HG03565 (cell line): ENCODE results near the gene RPLP2.

ENCODE experiments used
- ATAC-seq: cut with Tn5 transposase; IDR thresholded peaks from one replicate; pipeline ENCODE4 v1.9.1; 2021; ENCODE audit warnings: mild to moderate bottlenecking, moderate library complexity; ENCODE audit not compliant: unreplicated experiment

The RPLP2 gene

GRCh38 chr11:846496-847098 lies 36.8 kb downstream of the RPLP2 start:
- ATAC-seq = no peak

DNA sequence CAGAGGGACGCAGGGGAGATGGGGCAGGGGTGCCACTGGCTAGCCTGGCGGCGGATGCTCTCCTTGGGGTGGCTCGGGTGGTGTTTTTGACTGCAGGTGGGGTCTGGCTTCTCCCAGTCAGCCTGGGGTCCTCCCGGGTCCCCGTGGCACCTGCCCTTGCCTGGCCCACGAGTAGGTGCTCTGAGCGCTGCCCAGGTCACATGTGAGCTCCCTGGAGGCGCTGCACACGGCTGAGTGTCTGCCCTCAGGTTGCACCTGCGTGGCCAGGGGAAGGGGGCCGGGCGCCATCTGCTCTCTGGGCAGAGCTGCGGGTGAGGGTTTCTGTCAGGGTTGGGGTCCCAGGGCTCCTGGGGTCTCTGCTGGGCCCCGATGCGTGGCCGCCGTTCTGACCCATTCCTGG lies 38.1 kb downstream of the RPLP2 start:
- ATAC-seq = no peak

DNA sequence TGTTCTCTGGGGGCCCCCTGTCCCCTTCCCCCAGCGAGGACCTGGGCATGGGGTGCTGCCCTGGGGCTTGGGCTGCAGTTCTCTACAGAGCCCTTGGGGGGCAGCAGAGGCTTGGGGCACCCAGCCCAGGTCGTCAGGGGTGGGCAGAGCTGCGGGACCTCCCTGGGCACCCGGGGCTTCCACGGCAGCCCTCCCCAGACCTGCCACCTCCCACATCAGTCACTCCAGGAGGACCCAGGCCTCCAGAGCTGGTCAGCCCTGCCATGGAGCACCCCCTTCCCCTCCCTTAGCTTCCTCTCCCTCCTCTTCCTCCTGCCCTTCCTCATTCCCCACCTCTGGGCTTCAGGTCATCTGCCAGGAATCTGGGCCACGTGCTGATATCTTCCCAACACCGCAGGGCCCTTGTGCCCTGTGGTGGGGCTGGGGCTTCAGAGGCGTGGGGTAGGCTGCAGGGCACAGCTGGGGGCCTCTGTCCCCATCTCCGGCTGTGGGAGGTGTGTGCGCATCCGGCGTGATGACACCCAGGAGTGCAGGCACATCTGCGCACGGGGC lies 38.7 kb downstream of the RPLP2 start:
- ATAC-seq = no peak

- ATAC-seq = no peak
These were observed 39.5 kb downstream of the RPLP2 start for GRCh38 chr11:849104-849824.

DNA sequence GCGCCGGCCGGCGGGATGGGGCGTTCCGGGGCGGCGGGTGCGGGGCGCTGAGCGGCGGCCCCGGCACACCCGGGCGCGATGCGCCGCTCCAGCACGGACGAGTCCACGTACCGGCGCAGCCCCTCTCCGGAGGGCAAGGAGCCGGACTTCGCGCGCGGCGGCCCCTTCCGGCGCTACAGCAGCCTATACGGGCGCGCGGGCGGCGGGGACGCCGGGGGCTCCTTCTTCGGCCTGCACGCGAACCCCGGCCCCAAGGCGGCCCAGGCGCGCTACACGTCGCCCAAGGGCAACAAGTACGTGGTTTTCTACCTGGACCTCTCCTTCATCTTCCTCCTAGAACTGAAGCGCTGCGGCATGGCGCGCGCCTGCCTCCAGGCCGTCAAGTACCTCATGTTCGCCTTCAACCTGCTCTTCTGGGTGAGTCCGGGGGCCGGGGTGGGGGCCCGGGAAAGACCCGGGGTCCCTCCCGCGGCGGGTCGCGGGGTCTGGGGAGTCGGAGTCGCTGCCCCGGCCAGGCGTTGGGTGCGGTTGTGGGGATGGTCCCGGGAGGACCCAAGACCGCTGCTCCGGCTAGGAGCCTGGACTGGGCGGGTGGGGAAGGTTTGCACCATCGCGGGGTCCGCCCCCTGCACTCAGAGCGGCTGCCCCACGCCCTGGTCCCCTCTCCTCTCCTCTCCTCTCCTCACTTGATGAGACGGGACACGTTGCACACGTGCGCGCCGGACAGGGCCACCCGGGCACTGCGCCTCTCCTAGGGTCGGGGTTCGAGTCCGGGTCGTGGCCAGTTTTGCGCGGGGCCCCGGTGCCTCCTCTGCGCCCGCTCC lies 40.4 kb downstream of the RPLP2 start:
- ATAC-seq = no peak

DNA sequence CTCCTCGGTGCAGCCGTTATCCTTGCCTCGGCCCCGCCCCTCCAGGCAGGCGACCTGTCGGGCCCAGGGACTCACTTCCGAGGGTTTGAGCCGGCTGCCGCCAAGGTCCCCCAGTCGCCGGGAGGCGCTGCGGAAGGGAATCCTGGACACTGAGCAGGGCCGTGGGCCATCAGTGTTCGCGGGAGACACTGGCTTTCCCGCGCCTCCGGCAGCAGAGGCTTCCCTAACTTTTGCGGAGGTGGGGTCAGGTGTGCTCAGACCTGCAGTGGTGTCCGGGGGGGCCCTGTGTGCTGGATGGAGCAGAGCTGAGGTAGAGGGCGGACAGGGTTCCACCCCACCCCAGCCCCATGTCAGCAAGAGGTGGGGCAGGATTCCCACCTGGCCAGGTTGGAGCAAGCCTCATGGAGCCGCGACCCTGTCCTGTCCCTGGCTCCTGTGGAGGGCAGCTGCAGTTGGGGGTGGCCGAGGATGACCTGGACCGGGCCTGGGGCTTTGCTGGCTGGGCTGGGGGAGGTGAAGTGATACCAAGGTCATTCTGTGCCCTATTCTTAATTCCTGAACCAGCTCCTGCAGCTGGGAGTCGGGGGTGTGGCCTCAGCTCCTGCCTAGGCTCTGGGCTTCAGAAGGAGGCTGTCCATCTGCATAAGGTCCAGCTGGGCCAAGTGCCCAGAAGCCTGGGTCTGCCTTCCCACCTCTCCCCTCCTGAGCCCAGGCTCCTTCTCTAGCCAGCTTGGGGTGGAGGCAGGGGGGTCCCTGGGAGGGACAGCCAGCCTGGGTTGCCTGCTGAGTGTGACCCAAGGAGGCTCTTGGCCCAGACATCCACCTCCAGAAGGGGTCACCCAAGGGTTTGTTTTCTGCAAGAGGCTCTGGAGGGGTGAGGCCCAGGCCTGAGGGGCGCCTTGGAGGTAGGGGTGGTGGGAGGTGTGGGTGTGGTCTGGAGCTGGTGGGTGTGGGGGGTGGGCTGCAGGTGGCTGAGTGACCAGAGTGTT lies 41.3 kb downstream of the RPLP2 start:
- no peak for ATAC-seq

- no peak for ATAC-seq
These were observed 43.0 kb downstream of the RPLP2 start for GRCh38 chr11:852762-853161.

DNA sequence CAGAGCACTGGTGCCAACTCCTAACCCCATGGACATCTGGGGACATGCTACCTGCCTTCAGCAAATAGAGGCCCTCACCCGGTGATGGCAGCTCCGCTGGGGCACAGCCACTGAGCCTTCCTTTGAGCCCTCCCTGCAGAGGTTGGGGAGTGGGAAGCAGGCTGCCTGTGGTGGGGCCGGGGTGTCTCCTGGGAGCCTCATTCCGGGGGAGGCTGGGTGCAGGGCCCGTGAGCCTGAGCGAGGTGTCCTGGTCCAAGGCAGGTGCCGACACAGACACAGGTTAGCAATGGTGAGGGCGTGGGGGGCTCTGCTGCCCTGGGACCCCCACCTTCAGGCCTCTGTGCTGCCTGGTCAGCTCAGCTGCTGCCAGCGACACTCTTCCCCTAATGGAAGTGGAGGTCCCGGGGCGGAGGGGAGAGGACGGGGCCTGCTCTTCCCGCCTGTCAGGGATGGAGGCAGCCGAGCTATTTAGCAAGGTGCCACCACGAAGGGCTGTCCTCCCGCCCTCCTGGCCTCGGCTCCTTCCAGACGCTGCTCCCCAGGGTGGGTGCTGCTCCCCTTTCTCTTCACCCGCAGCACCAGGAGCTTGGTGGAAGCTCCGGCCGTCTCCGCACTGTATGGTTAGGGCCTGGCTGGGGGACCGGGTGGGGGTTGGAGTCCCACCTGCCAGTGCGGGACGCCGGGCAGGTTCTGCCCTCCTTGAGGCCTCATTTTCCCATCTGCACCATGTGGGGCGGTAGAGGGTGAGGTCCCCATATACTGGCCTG lies 44.1 kb downstream of the RPLP2 start:
- no peak for ATAC-seq

- no peak for ATAC-seq
These were observed 45.0 kb downstream of the RPLP2 start for GRCh38 chr11:854601-855329.

- no peak for ATAC-seq
These were observed 45.5 kb downstream of the RPLP2 start for GRCh38 chr11:855330-855674.

DNA sequence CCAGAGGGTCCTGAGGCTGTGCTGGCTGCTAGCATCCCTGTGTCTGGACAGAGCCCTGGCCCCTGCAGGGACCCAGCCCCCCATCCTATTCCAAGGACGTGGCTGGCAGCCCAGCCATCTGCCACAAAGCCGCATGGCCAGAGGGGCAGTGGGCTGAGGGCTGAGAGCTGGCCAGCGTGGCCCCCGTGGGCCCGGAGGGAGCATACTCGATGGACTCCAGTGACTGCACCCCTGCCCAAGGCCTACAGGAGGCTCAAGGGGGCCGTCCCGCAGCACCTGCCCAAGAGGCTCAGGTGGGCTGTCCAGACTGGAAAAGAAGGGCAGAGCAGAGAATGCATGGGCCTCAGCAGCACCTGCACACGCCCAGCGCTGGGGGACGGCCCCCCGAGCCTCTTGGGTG lies 46.0 kb downstream of the RPLP2 start:
- ATAC-seq = no peak

- no peak for ATAC-seq
These were observed 46.6 kb downstream of the RPLP2 start for GRCh38 chr11:856397-856796.

DNA sequence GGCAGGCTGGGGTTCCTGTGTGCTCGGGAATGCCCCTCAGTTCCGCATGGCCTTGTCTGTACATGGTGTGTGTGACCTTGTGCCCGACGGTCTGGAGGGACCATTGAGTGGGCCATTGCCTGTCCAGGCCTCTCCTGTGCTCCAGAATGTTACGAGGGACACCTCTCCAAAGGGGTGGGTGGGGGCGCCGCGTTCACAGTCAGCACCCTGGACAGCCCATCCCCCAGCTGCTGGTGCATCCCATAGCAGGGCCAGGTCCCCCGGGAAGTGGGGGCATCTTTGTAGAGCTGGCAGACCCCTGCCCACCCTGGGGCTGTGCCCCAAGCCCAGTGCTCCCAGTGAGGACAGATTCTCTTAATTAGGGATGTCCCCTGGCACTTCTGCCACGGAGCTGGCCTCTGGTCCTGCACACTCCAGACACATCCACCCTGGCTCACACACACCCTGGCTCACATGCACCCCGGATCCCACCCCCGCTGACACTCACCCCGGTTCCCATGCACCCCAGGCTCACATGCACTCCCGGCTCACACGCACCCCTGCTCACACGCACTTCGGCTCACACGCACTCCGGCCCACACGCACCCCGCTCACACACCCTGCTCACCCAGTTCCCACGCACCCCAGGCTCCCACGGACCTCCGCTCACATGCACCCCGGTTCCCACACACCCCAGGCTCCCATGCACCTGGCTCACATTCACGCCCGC lies 48.4 kb downstream of the RPLP2 start:
- ATAC-seq = no peak

DNA sequence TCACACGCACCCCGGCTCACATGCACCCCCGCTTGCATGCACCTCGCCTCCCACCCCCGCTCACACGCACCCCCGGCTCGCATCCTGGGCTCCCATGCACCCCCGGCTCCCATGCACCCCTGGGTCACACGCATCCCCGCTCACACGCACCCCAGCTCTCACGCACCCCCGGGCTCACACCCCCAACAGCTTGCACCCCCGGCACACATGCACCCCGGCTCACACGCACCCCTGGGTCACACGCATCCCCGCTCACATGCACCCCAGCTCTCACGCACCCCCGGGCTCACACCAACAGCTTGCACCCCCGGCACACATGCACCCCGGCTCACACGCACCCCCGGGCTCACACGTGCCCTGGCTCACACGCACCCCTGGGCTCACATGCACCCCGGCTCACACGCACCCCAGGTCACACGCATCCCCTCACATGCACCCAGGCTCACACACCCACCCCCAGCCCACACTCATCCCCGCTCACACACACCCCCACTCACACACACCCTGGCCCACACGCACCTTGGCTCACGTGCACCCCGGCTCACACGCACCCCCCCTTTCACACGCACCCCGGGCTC lies 49.1 kb downstream of the RPLP2 start:
- ATAC-seq = no peak

DNA sequence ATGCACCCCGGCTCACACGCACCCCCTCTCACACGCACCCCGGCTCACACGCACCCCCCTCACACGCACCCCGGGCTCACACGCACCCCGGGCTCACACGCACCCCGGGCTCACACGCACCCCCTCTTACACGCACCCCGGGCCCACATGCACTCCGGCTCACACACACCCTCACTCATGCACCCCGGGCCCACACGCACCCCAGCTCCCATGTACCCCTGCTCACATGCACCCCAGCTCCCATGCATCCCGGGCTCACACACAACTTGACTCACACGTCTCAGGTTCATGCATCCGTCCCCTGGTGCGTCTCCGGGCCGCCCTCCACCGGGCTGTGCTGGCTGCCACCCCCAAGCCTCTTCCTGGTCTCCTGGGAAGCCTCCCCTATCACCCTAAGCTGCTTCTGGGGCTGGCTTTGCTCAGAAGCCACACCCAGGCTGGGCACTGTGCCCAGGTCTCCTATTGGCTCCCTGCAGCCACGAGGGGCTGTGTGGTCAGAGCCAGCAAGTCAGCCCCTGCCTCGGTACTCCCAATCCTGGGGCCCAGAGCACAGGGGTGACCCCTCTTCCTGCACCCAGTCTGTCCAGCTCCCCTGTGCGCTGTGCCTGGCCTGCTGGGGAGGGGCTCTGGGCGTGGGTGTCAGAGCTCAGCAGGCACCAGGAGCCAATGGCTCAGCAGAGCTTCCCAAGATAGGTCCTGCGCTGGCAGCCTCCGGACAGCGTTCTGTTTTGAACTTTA lies 49.8 kb downstream of the RPLP2 start:
- no peak for ATAC-seq

GRCh38 chr11:860234-861104 lies 50.7 kb downstream of the RPLP2 start:
- no peak for ATAC-seq

- no peak for ATAC-seq
These were observed 51.3 kb downstream of the RPLP2 start for GRCh38 chr11:861105-861479.
